ENCODE results near the gene SGMS2. TPM values are rescaled to one million over a fixed set of nuclear protein-coding genes. Genes with fewer than 3 reads are reported as not detected.
"Not testable (repeated sequence)": the region's sequence is repeated elsewhere in the genome, so short reads cannot be mapped to it uniquely, and the experiment has no call there.

The SGMS2 gene
- total RNA-seq, 1 donor: 5.4 TPM

DNA sequence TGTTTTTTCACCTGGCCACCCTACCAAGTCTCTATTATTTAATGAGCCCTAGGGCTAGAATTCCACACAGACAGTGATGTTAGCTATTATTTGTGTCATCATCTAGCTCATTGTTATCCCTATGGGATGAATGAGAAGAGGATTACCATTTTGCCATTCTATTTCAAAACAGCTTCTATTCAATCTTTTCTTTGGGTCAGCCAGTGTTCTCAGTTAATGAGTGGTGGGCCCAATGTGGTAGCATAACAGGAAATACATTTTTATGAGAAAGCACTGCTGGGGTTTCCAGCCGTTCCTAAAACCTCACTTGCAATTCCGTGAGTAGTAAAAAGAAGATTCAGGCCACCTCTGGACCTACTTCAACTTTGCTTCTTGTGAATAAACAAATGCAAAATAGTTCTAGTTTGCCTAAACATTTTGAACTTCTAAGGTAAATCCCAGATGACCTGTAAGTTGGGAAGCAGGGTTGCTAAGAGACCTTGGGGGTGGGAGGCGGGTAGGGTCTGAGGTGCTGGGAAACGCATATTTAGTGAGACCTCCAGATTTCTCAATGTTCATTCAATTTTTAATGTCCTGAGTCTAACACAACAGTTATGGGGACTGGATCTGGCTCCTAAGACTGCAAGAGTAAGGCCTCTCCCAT lies 81.8 kb downstream of the SGMS2 start:
- no peak for DNase-seq (ENCODE audit: low read depth in 2 of 3, low spot score in 2 of 3)

DNA sequence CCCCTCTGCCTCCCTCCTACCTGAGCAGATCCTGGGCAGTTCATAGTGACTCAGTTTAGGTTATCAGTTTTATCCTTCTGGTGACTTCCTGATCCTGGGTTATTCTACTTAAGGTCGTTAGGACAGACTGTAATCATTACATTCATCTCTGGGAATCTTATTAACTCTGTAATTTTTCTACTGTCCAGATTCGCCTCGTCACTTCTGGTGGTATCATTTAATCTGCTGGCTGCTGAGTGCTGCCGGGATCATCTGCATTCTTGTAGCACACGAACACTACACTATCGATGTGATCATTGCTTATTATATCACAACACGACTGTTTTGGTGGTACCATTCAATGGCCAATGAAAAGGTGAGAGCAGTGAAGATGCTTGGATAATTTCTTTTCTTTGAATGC lies 83.6 kb downstream of the SGMS2 start:
- DNase-seq (ENCODE audit: low read depth in 2 of 3, low spot score in 2 of 3): no peak

DNA sequence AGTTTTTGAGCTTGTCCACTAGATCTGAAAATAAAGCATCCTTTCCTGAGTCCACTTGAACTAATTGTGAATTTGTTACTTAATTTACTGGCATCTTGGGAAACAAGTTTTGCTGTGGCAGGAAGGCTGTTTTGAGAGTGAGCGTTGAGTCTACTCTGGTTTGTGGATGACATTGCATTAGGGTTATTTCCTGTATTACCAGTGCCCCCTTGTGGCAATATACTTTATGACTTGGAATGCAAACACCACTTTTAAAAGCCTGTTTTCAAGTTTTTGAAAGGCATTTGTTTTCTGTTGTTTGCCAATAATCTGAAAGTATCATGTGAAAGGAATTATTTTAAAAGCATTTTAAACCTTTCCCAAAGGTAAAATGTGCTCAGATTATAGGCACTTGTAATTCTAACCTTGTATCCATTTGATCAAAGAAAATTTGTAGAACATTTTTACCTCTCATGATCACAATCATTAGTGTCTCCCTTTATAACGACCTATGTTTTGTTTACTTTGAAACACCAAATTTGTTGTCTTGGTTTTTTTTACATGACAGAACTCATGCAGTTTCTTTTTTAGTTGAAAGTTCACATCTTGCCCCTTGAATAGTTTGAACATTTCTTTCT lies 88.7 kb downstream of the SGMS2 start:
- DNase-seq (ENCODE audit: low read depth in 2 of 3, low spot score in 2 of 3): peak in 2 of 3 donors; percentile 59 to 83

- no peak for DNase-seq (ENCODE audit: low read depth in 2 of 3, low spot score in 2 of 3)
Measured at GRCh38 chr4:107915220-107915619, 90.5 kb downstream of the SGMS2 start.

GRCh38 chr4:107916623-107917022 lies 91.9 kb downstream of the SGMS2 start:
- DNase-seq (ENCODE audit: low read depth in 2 of 3, low spot score in 2 of 3): no peak

DNA sequence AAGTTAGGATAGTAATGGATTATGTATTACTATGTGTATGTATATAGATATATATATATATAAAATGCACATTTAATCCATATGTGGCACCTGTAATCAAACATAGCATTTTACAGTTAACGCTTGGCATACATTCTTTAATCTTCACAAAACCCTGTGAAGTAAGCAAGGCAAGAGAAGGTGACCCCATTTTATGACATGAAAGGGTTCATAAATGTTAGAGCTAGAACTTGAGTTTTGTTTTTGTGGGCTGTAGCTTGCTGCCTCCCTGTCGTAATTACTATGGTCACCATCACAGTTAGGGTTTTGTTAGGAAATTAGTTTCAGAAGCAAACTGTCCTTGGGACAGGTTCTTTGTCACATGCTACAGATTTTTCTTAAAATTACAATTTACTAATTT lies 92.8 kb downstream of the SGMS2 start:
- no peak for DNase-seq (ENCODE audit: low read depth in 2 of 3, low spot score in 2 of 3)

DNA sequence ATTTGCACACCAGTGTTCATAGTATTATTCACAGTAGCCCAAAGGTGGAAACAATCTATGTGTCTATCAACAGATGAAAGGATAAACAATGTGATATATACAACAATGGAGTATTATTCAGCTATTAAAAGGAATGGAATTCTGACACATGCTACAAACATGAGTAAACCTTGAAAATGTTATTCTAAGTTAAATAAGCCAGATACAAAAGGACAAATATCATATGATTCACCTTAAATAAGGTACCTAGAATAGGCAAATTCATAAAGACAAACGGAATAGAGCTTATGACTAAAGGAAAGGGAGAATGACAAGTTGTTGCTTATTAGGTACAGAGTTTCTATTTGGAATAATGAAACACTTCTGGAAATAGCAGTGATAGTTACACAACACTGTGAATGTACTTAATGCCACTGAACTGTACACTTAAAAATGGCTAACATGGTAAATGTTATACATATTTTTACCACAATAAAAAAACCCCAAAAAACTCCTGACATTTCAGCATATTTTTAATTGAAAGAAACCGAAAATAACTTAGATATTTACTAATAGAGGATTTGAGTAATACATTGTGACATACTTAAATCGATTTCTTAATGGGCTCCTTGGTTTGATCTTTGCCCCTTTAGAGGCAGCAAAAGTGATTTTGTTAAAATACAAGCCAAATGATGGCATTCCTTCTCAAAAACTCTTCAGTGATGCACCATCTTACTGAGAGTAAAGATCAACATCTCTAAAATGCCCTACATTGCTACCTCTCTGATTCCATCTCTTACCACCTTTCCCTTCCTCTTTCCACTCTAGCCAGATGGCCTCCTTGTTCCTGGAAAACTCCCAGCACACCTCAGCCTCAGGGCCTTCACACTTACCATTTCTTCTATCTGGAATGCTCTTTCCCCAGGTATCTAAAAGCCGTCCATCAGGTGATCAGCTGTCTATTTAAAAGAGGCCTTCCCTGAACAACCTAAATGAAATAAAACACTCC lies 98.0 kb downstream of the SGMS2 start:
- no peak for DNase-seq (ENCODE audit: low read depth in 2 of 3, low spot score in 2 of 3)

- DNase-seq (ENCODE audit: low read depth in 2 of 3, low spot score in 2 of 3): not testable (repeated sequence)
Measured at GRCh38 chr4:107925713-107926112, 101.0 kb downstream of the SGMS2 start.

DNA sequence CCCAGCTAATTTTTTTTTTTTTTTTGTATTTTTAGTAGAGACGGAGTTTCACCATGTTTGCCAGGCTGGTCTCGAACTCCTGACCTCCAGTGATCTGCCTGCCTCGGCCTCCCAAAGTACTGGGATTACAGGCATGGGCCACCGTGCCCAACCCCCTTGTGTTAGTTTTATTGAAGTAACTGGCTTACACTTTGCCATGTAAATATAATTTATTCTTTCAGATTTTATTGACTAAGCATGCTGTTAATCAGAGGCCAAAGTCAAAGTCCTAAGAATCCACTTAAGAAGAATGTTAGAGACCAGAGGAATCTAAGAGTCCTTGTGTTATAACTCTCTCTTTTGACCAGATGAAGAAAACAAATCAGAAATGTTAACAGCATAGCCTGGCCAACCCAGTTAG lies 102.1 kb downstream of the SGMS2 start:
- not testable (repeated sequence) for DNase-seq (ENCODE audit: low read depth in 2 of 3, low spot score in 2 of 3)

DNA sequence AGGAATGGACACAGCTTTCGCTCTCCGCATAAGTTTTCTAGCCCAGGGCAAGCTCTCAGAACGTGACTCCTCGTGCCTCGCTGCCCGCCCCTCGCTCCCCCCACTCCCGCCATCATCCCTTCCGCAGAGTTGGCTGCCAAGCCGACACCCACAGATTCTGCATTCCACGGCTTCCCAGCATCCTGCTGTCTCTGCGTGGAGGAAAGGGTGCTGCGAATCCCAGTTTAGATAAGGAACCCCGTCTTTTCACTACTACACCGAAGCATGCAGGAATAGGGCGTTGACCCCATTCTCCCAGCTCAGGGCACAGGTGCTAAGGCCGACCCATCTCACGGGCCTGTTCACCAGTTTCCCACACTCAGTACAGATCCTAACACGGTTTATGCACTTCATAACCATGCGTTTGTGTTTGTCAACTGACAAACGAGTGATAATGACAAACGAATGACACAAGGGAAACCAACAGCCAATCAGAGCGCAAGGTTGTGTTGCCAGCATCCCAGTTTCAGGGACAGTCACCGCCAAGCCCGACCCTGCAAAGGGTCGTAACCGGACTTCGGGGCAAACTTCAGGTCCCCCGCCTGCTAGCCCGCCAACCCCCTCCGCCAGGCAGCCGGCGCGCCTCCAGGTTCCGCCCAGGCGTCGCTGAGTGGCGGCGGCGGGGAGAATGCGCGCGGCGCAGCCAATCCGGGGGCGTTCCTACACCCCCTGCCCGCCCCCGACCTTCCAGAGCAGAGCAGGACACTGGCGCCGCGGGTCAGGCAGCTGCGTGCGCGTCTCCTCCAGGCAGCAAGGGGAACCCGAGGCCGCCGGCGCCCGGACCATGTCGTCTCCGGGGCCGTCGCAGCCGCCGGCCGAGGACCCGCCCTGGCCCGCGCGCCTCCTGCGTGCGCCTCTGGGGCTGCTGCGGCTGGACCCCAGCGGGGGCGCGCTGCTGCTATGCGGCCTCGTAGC lies 106.4 kb downstream of the SGMS2 start, which contains the start of gene CYP2U1:
Gene CYP2U1 (plus strand): TSS at position 729 of the 954 bp plus-strand sequence. CDS start 95 bp downstream, at position 824.
- DNase-seq (ENCODE audit: low read depth in 2 of 3, low spot score in 2 of 3): peak; percentile 47 to 74 (median 71)

DNA sequence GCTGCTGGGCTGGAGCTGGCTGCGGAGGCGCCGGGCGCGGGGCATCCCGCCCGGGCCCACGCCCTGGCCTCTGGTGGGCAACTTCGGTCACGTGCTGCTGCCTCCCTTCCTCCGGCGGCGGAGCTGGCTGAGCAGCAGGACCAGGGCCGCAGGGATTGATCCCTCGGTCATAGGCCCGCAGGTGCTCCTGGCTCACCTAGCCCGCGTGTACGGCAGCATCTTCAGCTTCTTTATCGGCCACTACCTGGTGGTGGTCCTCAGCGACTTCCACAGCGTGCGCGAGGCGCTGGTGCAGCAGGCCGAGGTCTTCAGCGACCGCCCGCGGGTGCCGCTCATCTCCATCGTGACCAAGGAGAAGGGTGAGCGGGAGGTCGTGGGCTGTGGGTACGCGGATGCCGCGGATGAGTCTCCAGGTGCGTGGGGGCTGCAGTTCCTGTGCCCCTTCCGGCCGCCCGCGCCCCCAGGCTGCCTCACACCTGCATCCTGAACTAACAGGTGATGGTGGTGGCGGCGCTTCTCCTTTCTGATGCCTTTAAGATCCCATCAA lies 107.1 kb downstream of the SGMS2 start:
- peak in 2 of 3 donors; percentile 51 to 86 for DNase-seq (ENCODE audit: low read depth in 2 of 3, low spot score in 2 of 3)

GRCh38 chr4:107935246-107935645 lies 110.5 kb downstream of the SGMS2 start:
- DNase-seq (ENCODE audit: low read depth in 2 of 3, low spot score in 2 of 3): no peak

DNA sequence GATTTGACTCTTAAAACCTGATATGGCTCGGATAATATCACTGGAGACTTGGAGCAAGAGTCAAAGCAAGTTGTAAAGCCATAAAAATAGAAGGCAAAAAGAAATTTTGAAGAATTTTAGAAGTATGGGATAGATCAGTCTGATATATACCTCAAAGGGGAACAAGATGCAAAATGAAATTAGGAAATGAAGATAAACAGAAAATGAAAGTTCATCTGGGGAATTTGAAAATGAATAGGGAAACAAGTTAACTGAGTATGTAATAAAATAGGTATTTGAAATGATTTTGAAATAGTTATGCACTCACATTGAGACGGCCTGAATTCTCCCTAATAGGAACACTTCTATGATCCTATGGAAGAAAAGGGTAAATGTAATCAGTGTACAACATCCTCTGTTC lies 112.3 kb downstream of the SGMS2 start:
- peak in 1 of 3 donors; percentile 17 for DNase-seq (ENCODE audit: low read depth in 2 of 3, low spot score in 2 of 3)

GRCh38 chr4:107939307-107939706 lies 114.6 kb downstream of the SGMS2 start:
- no peak for DNase-seq (ENCODE audit: low read depth in 2 of 3, low spot score in 2 of 3)

- DNase-seq (ENCODE audit: low read depth in 2 of 3, low spot score in 2 of 3): no peak
Measured at GRCh38 chr4:107945809-107946208, 121.1 kb downstream of the SGMS2 start.

DNA sequence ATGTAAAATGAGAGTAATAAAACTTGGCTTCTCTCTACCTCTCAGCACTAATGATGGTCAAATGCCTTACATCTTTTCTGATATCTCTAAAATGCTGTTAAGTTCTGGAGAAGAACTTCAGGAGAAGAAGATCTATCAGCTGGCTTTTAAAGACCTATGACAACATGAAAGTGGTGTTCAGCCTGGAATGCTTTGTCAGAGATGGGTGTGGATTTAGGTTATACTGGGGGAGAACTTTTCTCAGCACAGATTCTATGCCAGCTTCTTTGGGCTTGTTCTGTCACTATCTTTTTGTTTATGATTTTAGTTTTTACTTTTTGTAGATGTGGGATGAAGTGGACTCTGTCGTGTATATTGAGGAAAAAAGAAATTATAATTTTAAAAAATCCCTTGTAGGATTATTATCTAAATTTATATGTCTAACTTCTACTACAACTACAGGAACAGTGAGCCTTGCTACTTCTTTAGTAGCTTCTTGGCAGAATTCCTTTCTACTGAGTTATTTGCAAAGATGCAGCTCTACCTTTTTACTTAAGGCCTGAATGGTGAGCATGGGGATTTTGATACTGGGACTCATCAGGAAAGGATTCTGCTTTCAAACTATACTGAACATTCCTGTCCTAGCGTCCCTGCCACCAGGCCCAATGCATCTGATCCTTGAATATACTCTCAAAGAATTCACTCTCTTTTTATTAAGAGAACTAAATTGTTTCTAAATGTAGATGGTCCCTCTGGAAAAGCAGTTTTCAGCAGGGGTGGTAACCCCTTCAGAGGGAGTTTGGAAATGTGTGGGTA lies 126.2 kb downstream of the SGMS2 start:
- DNase-seq (ENCODE audit: low read depth in 2 of 3, low spot score in 2 of 3): no peak

DNA sequence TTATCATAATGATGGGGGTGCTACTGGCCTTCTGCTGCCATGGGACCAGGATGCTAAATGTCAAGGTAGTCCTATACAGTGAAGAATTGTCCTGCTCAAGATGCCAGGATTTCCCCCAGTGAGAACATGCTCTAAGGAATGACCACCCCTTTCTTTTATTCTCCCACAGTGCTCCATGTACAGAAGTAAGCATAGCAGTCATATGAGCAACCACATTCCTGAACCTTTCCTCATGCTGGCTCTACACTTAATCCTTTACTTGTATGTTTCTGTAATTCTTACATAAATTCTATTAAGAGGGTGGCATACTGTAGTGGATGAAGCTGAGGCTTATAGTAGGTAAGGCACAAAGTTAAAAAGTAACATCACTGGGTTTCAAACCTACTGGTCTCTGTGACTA lies 126.8 kb downstream of the SGMS2 start:
- no peak for DNase-seq (ENCODE audit: low read depth in 2 of 3, low spot score in 2 of 3)

GRCh38 chr4:107956011-107956410 lies 131.3 kb downstream of the SGMS2 start:
- no peak for DNase-seq (ENCODE audit: low read depth in 2 of 3, low spot score in 2 of 3)

All from hematopoietic multipotent progenitor cell (in vitro differentiated cells).